Skin epidermis (tissue), 12 donors: ENCODE data around the gene OSGIN1.
A peak's percentile ranks its signal among the peaks of the same experiment; 100 is the strongest.
"Not testable (repeated sequence)": the region's sequence is repeated elsewhere in the genome, so short reads cannot be mapped to it uniquely, and the experiment has no call there.

ENCODE experiments used
- H3K27ac ChIP-seq, 21 experiments: fragments of 200-600 bp; sonication (generic) in 11 of 21; one replicate each; pipeline ENCODE4 v1.5.0; 2020; ENCODE audit warnings: mild to moderate bottlenecking in 3 of 21, inconsistent platforms in 2 of 21, moderate library complexity in 2 of 21
- H3K4me3 ChIP-seq, 7 experiments: fragments of 200-600 bp; sonication (generic) in 2 of 7; one replicate each; pipeline ENCODE4 v1.5.0; 2020; ENCODE audit warnings: inconsistent platforms in 2 of 7, mild to moderate bottlenecking in 2 of 7, moderate library complexity in 1 of 7

The OSGIN1 gene

GRCh38 chr16:83939266-83939855 is 13.7 kb upstream of the OSGIN1 start:
- Histone ChIP-seq H3K4me3 (no peak overlapping the region), H3K27ac (peak overlapping the region in 3 of 21 experiments; percentile 6 to 21 (median 19))

GRCh38 chr16:83940119-83940518 is 12.9 kb upstream of the OSGIN1 start:
- Histone ChIP-seq H3K4me3 (no peak overlapping the region), H3K27ac (no peak overlapping the region)

GRCh38 chr16:83940630-83941378 is 12.2 kb upstream of the OSGIN1 start:
- H3K4me3 ChIP-seq = no peak overlapping the region
- no peak overlapping the region for H3K27ac ChIP-seq

GRCh38 chr16:83941546-83941945 is 11.5 kb upstream of the OSGIN1 start:
- not testable (repeated sequence) for H3K27ac ChIP-seq, H3K4me3 ChIP-seq

GRCh38 chr16:83942074-83942473 is 11.0 kb upstream of the OSGIN1 start:
- H3K4me3 ChIP-seq = no peak overlapping the region
- H3K27ac ChIP-seq = no peak overlapping the region

- Histone ChIP-seq H3K4me3 (no peak overlapping the region), H3K27ac (no peak overlapping the region)
Observed at GRCh38 chr16:83942815-83943515, 10.1 kb upstream of the OSGIN1 start.

- no peak overlapping the region for H3K4me3 ChIP-seq
- no peak overlapping the region for H3K27ac ChIP-seq
Observed at GRCh38 chr16:83943516-83944050, 9.5 kb upstream of the OSGIN1 start.

- H3K4me3 ChIP-seq = no peak overlapping the region
Observed at GRCh38 chr16:83945587-83945986, 7.5 kb upstream of the OSGIN1 start.

GRCh38 chr16:83946154-83946780 is 6.8 kb upstream of the OSGIN1 start:
- no peak overlapping the region for H3K27ac ChIP-seq
- H3K4me3 ChIP-seq = no peak overlapping the region

More at GRCh38 chr16:83945587-83945986, 7.5 kb upstream of the OSGIN1 start:
- no peak overlapping the region for H3K27ac ChIP-seq

GRCh38 chr16:83946781-83947566 is 6.1 kb upstream of the OSGIN1 start:
- H3K4me3 ChIP-seq = no peak overlapping the region
- no peak overlapping the region for H3K27ac ChIP-seq

GRCh38 chr16:83947642-83948234 is 5.3 kb upstream of the OSGIN1 start:
- Histone ChIP-seq H3K27ac (no peak overlapping the region), H3K4me3 (no peak overlapping the region)

GRCh38 chr16:83948914-83949723 is 3.9 kb upstream of the OSGIN1 start:
- H3K4me3 ChIP-seq = no peak overlapping the region
- no peak overlapping the region for H3K27ac ChIP-seq

GRCh38 chr16:83949724-83950001 is 3.4 kb upstream of the OSGIN1 start:
- Histone ChIP-seq H3K27ac (no peak overlapping the region), H3K4me3 (no peak overlapping the region)

GRCh38 chr16:83950862-83951399 is 2.1 kb upstream of the OSGIN1 start:
- not testable (repeated sequence) for H3K4me3 ChIP-seq, H3K27ac ChIP-seq

GRCh38 chr16:83951544-83951943 is 1.5 kb upstream of the OSGIN1 start:
- no peak overlapping the region for H3K4me3 ChIP-seq
- no peak overlapping the region for H3K27ac ChIP-seq

- H3K27ac ChIP-seq = peak overlapping the region in 16 of 21 experiments; percentile 24 to 91 (median 72)
- H3K4me3 ChIP-seq = peak overlapping the region in 6 of 7 experiments; percentile 39 to 53 (median 48)
Observed at GRCh38 chr16:83952587-83952939, 477 bp upstream of the OSGIN1 start.

- H3K27ac ChIP-seq = peak overlapping the region in 17 of 21 experiments; percentile 21 to 91 (median 75)
Observed at GRCh38 chr16:83953796-83954576, 946 bp downstream of the OSGIN1 start.

More at GRCh38 chr16:83953796-83954576, 946 bp downstream of the OSGIN1 start:
- H3K4me3 ChIP-seq = peak overlapping the region; percentile 39 to 53 (median 45)
